ENCODE measurements around the gene MAP7.

The MAP7 gene

GRCh38 chr6:136517582-136517981 is 32.6 kb downstream of the MAP7 start:
- Histone ChIP-seq H3K4me1 (ENCODE audit: insufficient read depth, low read length) (no peaks in the 10 kb centered on the region), H3K36me3 (ENCODE audit: insufficient read depth, low read length) (no peaks in the 10 kb centered on the region), H3K27me3 (ENCODE audit: control insufficient read depth in 1 of 2, insufficient read depth in 2 of 2, low read length in 2 of 2) (no peaks in the 10 kb centered on the region), H3K27ac (ENCODE audit: low read depth, low read length) (no peak overlapping the region), H3K9ac (ENCODE audit: low read length) (no peak overlapping the region), H3K4me3 (ENCODE audit: low read depth in 1 of 2, low read length in 2 of 2) (no peak overlapping the region), H3K9me3 (ENCODE audit: low read length) (no peaks in the 10 kb centered on the region)

- H3K9me3 ChIP-seq (ENCODE audit: low read length), result no peaks in the 10 kb centered on the region
- H3K4me3 ChIP-seq (ENCODE audit: low read depth in 1 of 2, low read length in 2 of 2), result no peak overlapping the region
- no peaks in the 10 kb centered on the region for H3K36me3 ChIP-seq (ENCODE audit: insufficient read depth, low read length)
- no peaks in the 10 kb centered on the region for H3K4me1 ChIP-seq (ENCODE audit: insufficient read depth, low read length)
- no peaks in the 10 kb centered on the region for H3K27me3 ChIP-seq (ENCODE audit: control insufficient read depth in 1 of 2, insufficient read depth in 2 of 2, low read length in 2 of 2)
- no peak overlapping the region for H3K9ac ChIP-seq (ENCODE audit: low read length)
- H3K27ac ChIP-seq (ENCODE audit: low read depth, low read length), result no peak overlapping the region
These were observed 33.2 kb downstream of the MAP7 start for GRCh38 chr6:136517002-136517401.

- Histone ChIP-seq H3K36me3 (ENCODE audit: insufficient read depth, low read length) (no peaks in the 10 kb centered on the region), H3K4me1 (ENCODE audit: insufficient read depth, low read length) (no peaks in the 10 kb centered on the region), H3K4me3 (ENCODE audit: low read depth in 1 of 2, low read length in 2 of 2) (no peak overlapping the region), H3K27me3 (ENCODE audit: control insufficient read depth in 1 of 2, insufficient read depth in 2 of 2, low read length in 2 of 2) (no peaks in the 10 kb centered on the region), H3K27ac (ENCODE audit: low read depth, low read length) (no peak overlapping the region), H3K9ac (ENCODE audit: low read length) (no peak overlapping the region), H3K9me3 (ENCODE audit: low read length) (no peaks in the 10 kb centered on the region)
These were observed 35.6 kb downstream of the MAP7 start for GRCh38 chr6:136514591-136514990.

- Histone ChIP-seq H3K9ac (ENCODE audit: low read length) (no peak overlapping the region), H3K27me3 (ENCODE audit: control insufficient read depth in 1 of 2, insufficient read depth in 2 of 2, low read length in 2 of 2) (no peaks in the 10 kb centered on the region), H3K36me3 (ENCODE audit: insufficient read depth, low read length) (no peaks in the 10 kb centered on the region), H3K9me3 (ENCODE audit: low read length) (no peaks in the 10 kb centered on the region), H3K4me1 (ENCODE audit: insufficient read depth, low read length) (no peaks in the 10 kb centered on the region), H3K27ac (ENCODE audit: low read depth, low read length) (no peak overlapping the region), H3K4me3 (ENCODE audit: low read depth in 1 of 2, low read length in 2 of 2) (no peak overlapping the region)
These were observed 38.3 kb downstream of the MAP7 start for GRCh38 chr6:136511926-136512325.

DNA sequence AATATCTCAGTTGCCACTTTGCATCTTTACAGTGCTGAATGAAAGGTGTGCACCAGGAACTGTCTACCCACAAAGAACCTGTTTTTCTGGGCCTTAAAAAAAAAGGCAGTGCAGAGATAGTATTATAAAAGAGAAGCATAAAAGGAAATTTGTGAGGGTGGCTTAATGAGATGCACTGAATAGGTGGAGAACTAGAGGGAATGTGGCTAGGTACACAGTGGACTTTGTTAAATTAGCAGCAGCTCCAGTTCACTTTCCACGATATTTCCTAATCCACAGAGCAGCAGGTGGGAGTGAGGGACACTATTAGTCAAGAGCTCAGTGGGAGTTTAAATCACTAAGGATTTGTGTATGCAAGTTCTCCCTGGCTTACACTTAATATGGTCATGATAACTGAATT is 38.8 kb downstream of the MAP7 start:
- H3K4me1 ChIP-seq (ENCODE audit: insufficient read depth, low read length), result no peaks in the 10 kb centered on the region
- no peaks in the 10 kb centered on the region for H3K36me3 ChIP-seq (ENCODE audit: insufficient read depth, low read length)
- no peak overlapping the region for H3K4me3 ChIP-seq (ENCODE audit: low read depth in 1 of 2, low read length in 2 of 2)
- no peak overlapping the region for H3K27ac ChIP-seq (ENCODE audit: low read depth, low read length)
- no peaks in the 10 kb centered on the region for H3K9me3 ChIP-seq (ENCODE audit: low read length)
- H3K27me3 ChIP-seq (ENCODE audit: control insufficient read depth in 1 of 2, insufficient read depth in 2 of 2, low read length in 2 of 2), result no peaks in the 10 kb centered on the region
- H3K9ac ChIP-seq (ENCODE audit: low read length), result no peak overlapping the region

DNA sequence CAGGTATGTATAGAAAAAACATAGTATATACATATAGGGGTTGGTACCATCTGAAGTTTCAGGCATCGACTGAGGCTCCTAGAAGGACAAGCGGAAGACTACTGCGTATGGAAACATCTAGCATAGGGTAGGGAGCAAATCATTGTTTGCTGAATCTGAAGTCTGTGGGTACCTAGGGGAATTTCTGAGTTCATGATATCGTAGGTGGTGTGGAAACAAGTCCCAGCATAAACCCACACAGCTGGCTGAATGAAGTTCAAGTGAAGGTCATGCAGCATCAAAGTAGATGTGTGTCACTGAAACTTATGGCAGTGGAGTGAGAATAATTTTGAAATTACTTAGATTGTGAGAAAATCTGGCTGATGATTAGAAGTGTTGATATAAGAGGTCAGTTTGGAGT is 39.4 kb downstream of the MAP7 start:
- Histone ChIP-seq H3K27ac (ENCODE audit: low read depth, low read length) (no peak overlapping the region), H3K4me3 (ENCODE audit: low read depth in 1 of 2, low read length in 2 of 2) (no peak overlapping the region), H3K4me1 (ENCODE audit: insufficient read depth, low read length) (no peaks in the 10 kb centered on the region), H3K27me3 (ENCODE audit: control insufficient read depth in 1 of 2, insufficient read depth in 2 of 2, low read length in 2 of 2) (no peaks in the 10 kb centered on the region), H3K9ac (ENCODE audit: low read length) (no peak overlapping the region), H3K9me3 (ENCODE audit: low read length) (no peaks in the 10 kb centered on the region), H3K36me3 (ENCODE audit: insufficient read depth, low read length) (no peaks in the 10 kb centered on the region)

- Histone ChIP-seq H3K9ac (ENCODE audit: low read length) (no peak overlapping the region), H3K4me1 (ENCODE audit: insufficient read depth, low read length) (no peaks in the 10 kb centered on the region), H3K36me3 (ENCODE audit: insufficient read depth, low read length) (no peaks in the 10 kb centered on the region), H3K27ac (ENCODE audit: low read depth, low read length) (no peak overlapping the region), H3K27me3 (ENCODE audit: control insufficient read depth in 1 of 2, insufficient read depth in 2 of 2, low read length in 2 of 2) (no peaks in the 10 kb centered on the region), H3K4me3 (ENCODE audit: low read depth in 1 of 2, low read length in 2 of 2) (no peak overlapping the region), H3K9me3 (ENCODE audit: low read length) (no peaks in the 10 kb centered on the region)
These were observed 39.9 kb downstream of the MAP7 start for GRCh38 chr6:136510299-136510698.

GRCh38 chr6:136508725-136509392 is 41.4 kb downstream of the MAP7 start:
- Histone ChIP-seq H3K27ac (ENCODE audit: low read depth, low read length) (no peak overlapping the region), H3K27me3 (ENCODE audit: control insufficient read depth in 1 of 2, insufficient read depth in 2 of 2, low read length in 2 of 2) (no peaks in the 10 kb centered on the region), H3K4me3 (ENCODE audit: low read depth in 1 of 2, low read length in 2 of 2) (no peak overlapping the region), H3K4me1 (ENCODE audit: insufficient read depth, low read length) (no peaks in the 10 kb centered on the region), H3K36me3 (ENCODE audit: insufficient read depth, low read length) (no peaks in the 10 kb centered on the region), H3K9ac (ENCODE audit: low read length) (no peak overlapping the region), H3K9me3 (ENCODE audit: low read length) (no peaks in the 10 kb centered on the region)

DNA sequence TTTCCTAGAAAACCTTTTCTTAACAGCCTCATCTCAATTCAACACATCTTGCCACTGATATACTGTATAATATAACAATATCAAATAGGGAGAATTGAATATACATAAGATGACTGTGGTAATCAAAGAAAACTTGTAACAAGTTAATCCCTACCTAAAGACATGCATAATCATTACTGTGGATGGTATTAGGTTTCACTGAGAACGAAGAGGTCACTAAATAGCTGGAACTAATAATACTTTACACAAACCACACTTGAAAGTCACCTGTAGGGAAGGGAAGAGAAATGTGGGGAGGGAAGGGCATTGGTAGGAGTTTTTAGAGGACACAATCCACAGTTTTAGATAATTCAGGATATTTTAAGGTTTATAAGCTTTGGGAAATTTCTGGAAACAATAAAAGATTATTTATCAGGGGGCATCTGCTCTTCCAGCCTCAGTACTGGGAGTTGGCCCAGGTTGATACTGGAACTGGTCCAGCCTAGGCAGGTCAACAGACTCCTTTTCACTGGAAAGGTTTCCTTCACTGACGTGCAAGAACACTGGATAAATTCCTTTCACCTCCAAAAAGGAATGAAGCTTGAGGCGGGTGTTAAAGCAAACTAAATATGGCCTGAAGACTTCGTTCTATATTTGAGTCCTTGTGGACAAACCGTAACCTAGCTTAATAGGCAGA is 44.0 kb downstream of the MAP7 start:
- Histone ChIP-seq H3K27ac (ENCODE audit: low read depth, low read length) (no peak overlapping the region), H3K9me3 (ENCODE audit: low read length) (no peaks in the 10 kb centered on the region), H3K4me3 (ENCODE audit: low read depth in 1 of 2, low read length in 2 of 2) (no peak overlapping the region), H3K27me3 (ENCODE audit: control insufficient read depth in 1 of 2, insufficient read depth in 2 of 2, low read length in 2 of 2) (no peaks in the 10 kb centered on the region), H3K4me1 (ENCODE audit: insufficient read depth, low read length) (no peaks in the 10 kb centered on the region), H3K36me3 (ENCODE audit: insufficient read depth, low read length) (no peaks in the 10 kb centered on the region), H3K9ac (ENCODE audit: low read length) (no peak overlapping the region)

GRCh38 chr6:136503303-136504029 is 46.8 kb downstream of the MAP7 start:
- no peak overlapping the region for H3K9ac ChIP-seq (ENCODE audit: low read length)
- no peaks in the 10 kb centered on the region for H3K27me3 ChIP-seq (ENCODE audit: control insufficient read depth in 1 of 2, insufficient read depth in 2 of 2, low read length in 2 of 2)
- no peaks in the 10 kb centered on the region for H3K4me1 ChIP-seq (ENCODE audit: insufficient read depth, low read length)
- H3K9me3 ChIP-seq (ENCODE audit: low read length), result no peaks in the 10 kb centered on the region
- H3K27ac ChIP-seq (ENCODE audit: low read depth, low read length), result no peak overlapping the region
- H3K36me3 ChIP-seq (ENCODE audit: insufficient read depth, low read length), result no peaks in the 10 kb centered on the region
- no peak overlapping the region for H3K4me3 ChIP-seq (ENCODE audit: low read depth in 1 of 2, low read length in 2 of 2)

GRCh38 chr6:136502786-136503185 is 47.4 kb downstream of the MAP7 start:
- H3K9ac ChIP-seq (ENCODE audit: low read length), result no peak overlapping the region
- no peak overlapping the region for H3K4me3 ChIP-seq (ENCODE audit: low read depth in 1 of 2, low read length in 2 of 2)
- no peaks in the 10 kb centered on the region for H3K4me1 ChIP-seq (ENCODE audit: insufficient read depth, low read length)
- no peaks in the 10 kb centered on the region for H3K27me3 ChIP-seq (ENCODE audit: control insufficient read depth in 1 of 2, insufficient read depth in 2 of 2, low read length in 2 of 2)
- no peaks in the 10 kb centered on the region for H3K9me3 ChIP-seq (ENCODE audit: low read length)
- H3K27ac ChIP-seq (ENCODE audit: low read depth, low read length), result no peak overlapping the region
- no peaks in the 10 kb centered on the region for H3K36me3 ChIP-seq (ENCODE audit: insufficient read depth, low read length)
